HepG2 (cell line): ENCODE data around the gene CDKN2AIP. TPM values are rescaled to one million over a fixed set of nuclear protein-coding genes. Genes with fewer than 3 reads are reported as not detected.

Experiments
- ATF2 ChIP-seq: sonication (generic); formaldehyde crosslinking; IDR thresholded peaks from 2 replicates; pipeline ENCODE4 v1.4.0; 2020; ENCODE audit warnings: missing genetic modification reagents
- CHCHD3 ChIP-seq: sonication (generic); formaldehyde crosslinking; IDR thresholded peaks from 2 replicates; pipeline ENCODE4 v1.8.0; 2022; ENCODE audit warnings: mild to moderate bottlenecking, missing genetic modification reagents, moderate library complexity
- GABPB1 ChIP-seq: IDR thresholded peaks from 2 replicates; pipeline ENCODE4 v1.6.1; 2016; ENCODE audit warnings: mild to moderate bottlenecking, missing genetic modification reagents, moderate library complexity, missing compliant biosample characterization
- JUND ChIP-seq: sonication (generic); formaldehyde crosslinking; IDR thresholded peaks from 2 replicates; pipeline ENCODE4 v1.8.0; 2022; ENCODE audit warnings: mild to moderate bottlenecking, missing genetic modification reagents
- LBX2 ChIP-seq: sonication (generic); formaldehyde crosslinking; IDR thresholded peaks from 2 replicates; pipeline ENCODE4 v1.5.0; 2020; ENCODE audit warnings: missing genetic modification reagents, mild to moderate bottlenecking, borderline replicate concordance
- MYC ChIP-seq: sonication (generic); formaldehyde crosslinking; IDR thresholded peaks from 2 replicates; pipeline ENCODE4 v1.9.0; 2021; ENCODE audit warnings: missing genetic modification reagents, borderline replicate concordance
- NFKBIZ ChIP-seq: IDR thresholded peaks from 2 replicates; pipeline ENCODE4 v1.6.1; 2018; ENCODE audit warnings: missing genetic modification reagents, missing compliant biosample characterization
- REL ChIP-seq: sonication (generic); formaldehyde crosslinking; conservative IDR thresholded peaks from 2 replicates; pipeline ENCODE4 v1.8.0; 2022; ENCODE audit warnings: mild to moderate bottlenecking, missing genetic modification reagents, moderate library complexity
- REXO4 ChIP-seq: sonication (generic); formaldehyde crosslinking; IDR thresholded peaks from 2 replicates; pipeline ENCODE4 v1.8.0; 2022; ENCODE audit warnings: missing genetic modification reagents, mild to moderate bottlenecking, borderline replicate concordance
- RNF2 ChIP-seq: fragments of 450-650 bp; conservative IDR thresholded peaks from 2 replicates; pipeline ENCODE4 v1.6.1; 2016; ENCODE audit warnings: low read depth
- SATB2 ChIP-seq: sonication (generic); formaldehyde crosslinking; IDR thresholded peaks from 2 replicates; pipeline ENCODE4 v1.5.0; 2020; ENCODE audit warnings: missing genetic modification reagents
- TBL1XR1 ChIP-seq: fragments of 150-350 bp; IDR thresholded peaks from 2 replicates; pipeline ENCODE4 v1.6.1; 2014; ENCODE audit warnings: borderline replicate concordance, low read length; ENCODE audit not compliant: partially characterized antibody
- THAP11 ChIP-seq: IDR thresholded peaks from 2 replicates; pipeline ENCODE4 v1.6.1; 2016; ENCODE audit warnings: missing biosample characterization, missing genetic modification reagents
- ZBTB40 ChIP-seq, 2 experiments: fragments of 450-650 bp in 1 of 2; sonication (generic) in 1 of 2; formaldehyde crosslinking in 1 of 2; IDR thresholded peaks; 2 replicates each; pipeline versions ENCODE4 v1.6.1 to v1.8.0; 2016 to 2022; ENCODE audit warnings: antibody characterized with exemption in 1 of 2, mild to moderate bottlenecking in 1 of 2, missing genetic modification reagents in 1 of 2
- ZBTB7A ChIP-seq: sonication (generic); formaldehyde crosslinking; IDR thresholded peaks from 2 replicates; pipeline ENCODE4 v1.8.0; 2022; ENCODE audit warnings: mild to moderate bottlenecking, missing genetic modification reagents
- ZNF124 ChIP-seq: sonication (generic); formaldehyde crosslinking; IDR thresholded peaks from 2 replicates; pipeline ENCODE4 v1.4.0; 2020; ENCODE audit warnings: missing genetic modification reagents
- ZNF232 ChIP-seq: sonication (generic); formaldehyde crosslinking; IDR thresholded peaks from 2 replicates; pipeline ENCODE4 v1.4.0; 2020; ENCODE audit warnings: missing genetic modification reagents, borderline replicate concordance
- ZNF7 ChIP-seq: IDR thresholded peaks from 2 replicates; pipeline ENCODE4 v1.6.1; 2016; ENCODE audit warnings: missing biosample characterization, missing genetic modification reagents
- polyA plus RNA-seq, 8 experiments: library from polyadenylated mRNA; depleted of rRNA in 3 of 8; stranded (reverse) in 7 of 8; unstranded in 1 of 8; fragments of >200 nt; fragmentation: Illumina TruSeq in 4 of 8; extraction: Trizol in 4 of 8; gene quantifications; 2 replicates each; pipeline versions ENCODE4 v1.2.1 to v1.2.3, GENCODE V29; 2011 to 2016; ENCODE audit warnings: low read depth in 4 of 8, missing spikeins in 1 of 8, mixed read lengths in 1 of 8; ENCODE audit not compliant: insufficient read depth in 1 of 8
- total RNA-seq, 5 experiments: library from RNA; depleted of rRNA; stranded (reverse); fragments of >200 nt; fragmentation: Illumina TruSeq; extraction: Trizol; gene quantifications; 2 replicates each; pipeline ENCODE4 v1.2.3, GENCODE V29; 2016; ENCODE audit warnings: low read depth in 1 of 5

The CDKN2AIP gene
- total and polyA plus RNA-seq, 2 of the 13 experiments (the other 11 are each of a cell fraction or from before 2014, with no cell fraction given): 17.0 to 18.7 TPM

GRCh38 chr4:183444214-183445096 lies at the start of gene CDKN2AIP (continued):
- TF ChIP-seq MYC (peak; percentile 71), GABPB1 (CRISPR knock-in tag) (peak; percentile 94), JUND (no peak), NFKBIZ (no peak; the same call in 1 of the 2 replicates), CHCHD3 (CRISPR knock-in tag) (no peak; the same call in 1 of the 2 replicates), REXO4 (CRISPR knock-in tag) (no peak), ZNF124 (peak; percentile 59; the same call in 1 of the 2 replicates), REL (CRISPR knock-in tag) (peak; percentile 75), LBX2 (CRISPR knock-in tag) (no peak; the same call in 1 of the 2 replicates), ATF2 (CRISPR knock-in tag) (peak; percentile 7), ZBTB7A (no peak), TBL1XR1 (no peak), THAP11 (CRISPR knock-in tag) (peak; percentile 68), SATB2 (CRISPR knock-in tag) (no peak; the same call in 1 of the 2 replicates), RNF2 (0 out of 2 replicates have a peak, but pooled peaks have one; percentile 15), ZNF7 (CRISPR knock-in tag) (no peak), ZBTB40 (IDR thresholded peaks at IDR 0.05) (no peak), ZBTB40 (CRISPR knock-in tag; IDR thresholded peaks at IDR 0.05) (peak; percentile 88), ZNF232 (CRISPR knock-in tag) (peak; percentile 19; the same call in 1 of the 2 replicates)
